Small intestine (tissue), 7 donors: Measurements from ENCODE around the gene PFKFB3. TPM values are rescaled to one million over a fixed set of nuclear protein-coding genes. Genes with fewer than 3 reads are reported as not detected.

ENCODE experiments used
- DNase-seq, 2 donors: peaks; one replicate each; pipeline versions ENCODE4 v3.0.0 to v3.0.0-alpha.2; 2013
- FAIRE-seq: peaks from 2 replicates; lab custom pipeline; 2012; peaks lifted over from hg19 to GRCh38; lab: Jason Lieb, UNC
- H3K27ac ChIP-seq, 3 donors: one replicate each; pipeline ENCODE4 v1.5.1; 2013; ENCODE audit warnings: low read length in 2 of 3, mild to moderate bottlenecking in 2 of 3, control low read depth in 1 of 3, inconsistent platforms in 1 of 3, low read depth in 1 of 3, moderate library complexity in 1 of 3
- H3K27me3 ChIP-seq, 3 donors: one replicate each; pipeline ENCODE4 v1.6.1; 2013; ENCODE audit warnings: low read length in 3 of 3, inconsistent platforms in 1 of 3; ENCODE audit not compliant: control insufficient read depth in 3 of 3, insufficient read depth in 3 of 3
- H3K36me3 ChIP-seq, 3 donors: one replicate each; pipeline ENCODE4 v1.6.1; 2013; ENCODE audit warnings: low read length in 3 of 3, inconsistent platforms in 1 of 3, low read depth in 1 of 3, mild to moderate bottlenecking in 1 of 3, moderate library complexity in 1 of 3; ENCODE audit not compliant: control insufficient read depth in 3 of 3, insufficient read depth in 2 of 3
- H3K4me1 ChIP-seq, 3 donors: one replicate each; pipeline ENCODE4 v1.6.1; 2013; ENCODE audit warnings: low read length in 2 of 3, inconsistent platforms in 1 of 3, low read depth in 1 of 3, mild to moderate bottlenecking in 1 of 3, moderate library complexity in 1 of 3; ENCODE audit not compliant: control insufficient read depth in 3 of 3, insufficient read depth in 2 of 3
- H3K4me3 ChIP-seq, 3 donors: one replicate each; pipeline ENCODE4 v1.5.1; 2013; ENCODE audit warnings: low read length in 3 of 3, control low read depth in 1 of 3, inconsistent platforms in 1 of 3, low read depth in 1 of 3, mild to moderate bottlenecking in 1 of 3, moderate library complexity in 1 of 3
- H3K9me3 ChIP-seq, 2 donors: one replicate each; pipeline ENCODE4 v1.6.1; 2013; ENCODE audit warnings: low read depth in 1 of 2, low read length in 1 of 2; ENCODE audit not compliant: control insufficient read depth in 2 of 2, insufficient read depth in 1 of 2
- WGBS, 3 donors: extraction: QIAGEN DNeasy Blood & Tissue Kit; methylation state at CpG; one replicate each; pipeline ENCODE4 v1.1.7; 2013; 5-methylcytosine and 5-hydroxymethylcytosine counted together
- polyA plus RNA-seq, 4 donors: library from polyadenylated mRNA; stranded (reverse) in 3 of 4; unstranded in 1 of 4; fragments of 200-250 nt in 3 of 4; fragments of 120-200 nt in 1 of 4; gene quantifications; one replicate each; pipeline versions ENCODE4 v1.2.1 to v1.2.3, GENCODE V29; 2013
- donor health status: healthy with polysubstance abuse.
- donor health status: control.
- donor health status: control.
- donor health status: Bipolar disorder and iron deficiency.
- donor health status: healthy.

Gene PFKFB3
- polyA plus RNA-seq, 4 donors = 5.5 to 28.4 (median 13.5) TPM

GRCh38 chr10:6207658-6208057 lies 4.9 kb downstream of the PFKFB3 start:
- H3K27me3 ChIP-seq = peaks cover 0 to 15% (median 0%) of the 10 kb centered on the region in 3 donors
- H3K4me1 ChIP-seq = peaks cover 2 to 6% (median 6%) of the 10 kb centered on the region in 3 donors
- H3K9me3 ChIP-seq = no peaks in the 10 kb centered on the region
- H3K36me3 ChIP-seq = peaks cover 0 to 6% (median 2%) of the 10 kb centered on the region in 3 donors
- FAIRE-seq (no peak), DNase-seq (no peak)
- WGBS, 3 donors = 76 to 90% (median 86%) methylated on average over 4 of the region's 4 CpGs
- H3K27ac ChIP-seq = no peak overlapping the region
- no peak overlapping the region for H3K4me3 ChIP-seq

GRCh38 chr10:6208799-6209235 lies 6.1 kb downstream of the PFKFB3 start:
- FAIRE-seq = no peak
- Histone ChIP-seq H3K4me1 (peaks cover 2 to 6% (median 6%) of the 10 kb centered on the region in 3 donors), H3K9me3 (no peaks in the 10 kb centered on the region), H3K27me3 (peaks cover 0 to 13% (median 0%) of the 10 kb centered on the region in 3 donors), H3K4me3 (no peak overlapping the region), H3K27ac (peak overlapping the region in 1 of 3 donors; percentile 12), H3K36me3 (peaks cover 0 to 12% (median 2%) of the 10 kb centered on the region in 3 donors)
- DNase-seq = no peak
- 75 to 79% (median 76%) methylated on average over 12 of the region's 12 CpGs for WGBS, 3 donors

- Histone ChIP-seq H3K4me3 (no peak overlapping the region), H3K9me3 (no peaks in the 10 kb centered on the region), H3K27me3 (no peaks in the 10 kb centered on the region), H3K27ac (peak overlapping the region in 1 of 3 donors; percentile 23), H3K4me1 (peaks cover 0 to 2% (median 0%) of the 10 kb centered on the region in 3 donors), H3K36me3 (peaks cover 11 to 35% (median 15%) of the 10 kb centered on the region in 3 donors)
- no peak for DNase-seq
- FAIRE-seq = no peak
- WGBS, 3 donors = 86 to 89% (median 88%) methylated on average over 6 of the region's 6 CpGs
Measured at GRCh38 chr10:6211341-6211670, 8.6 kb downstream of the PFKFB3 start.

GRCh38 chr10:6211671-6212635 lies 9.2 kb downstream of the PFKFB3 start:
- 80 to 88% (median 87%) methylated on average over 28 to 30 of the region's 30 CpGs for WGBS, 3 donors
- DNase-seq (no peak), FAIRE-seq (no peak)
- peak overlapping the region in 1 of 3 donors; percentile 23 for H3K27ac ChIP-seq
- H3K4me1 ChIP-seq = peaks cover 0 to 2% (median 0%) of the 10 kb centered on the region in 3 donors
- H3K4me3 ChIP-seq = no peak overlapping the region
- peaks cover 16 to 41% (median 20%) of the 10 kb centered on the region in 3 donors for H3K36me3 ChIP-seq
- no peaks in the 10 kb centered on the region for H3K27me3 ChIP-seq
- no peaks in the 10 kb centered on the region for H3K9me3 ChIP-seq

- no peak overlapping the region for H3K4me3 ChIP-seq
- H3K36me3 ChIP-seq = peaks cover 16 to 46% (median 23%) of the 10 kb centered on the region in 3 donors
- H3K27ac ChIP-seq = no peak overlapping the region
- H3K27me3 ChIP-seq = no peaks in the 10 kb centered on the region
- no peaks in the 10 kb centered on the region for H3K9me3 ChIP-seq
- no peak for DNase-seq
- H3K4me1 ChIP-seq = peaks cover 0 to 2% (median 0%) of the 10 kb centered on the region in 3 donors
- no peak for FAIRE-seq
- 75 to 97% (median 89%) methylated on average over 3 of the region's 3 CpGs for WGBS, 3 donors
Measured at GRCh38 chr10:6212806-6213205, 10.1 kb downstream of the PFKFB3 start.

- H3K4me1 ChIP-seq = peaks cover 0 to 2% (median 0%) of the 10 kb centered on the region in 3 donors
- WGBS, 3 donors = 90 to 92% (median 92%) methylated on average over 17 of the region's 17 CpGs
- no peak overlapping the region for H3K27ac ChIP-seq
- no peaks in the 10 kb centered on the region for H3K27me3 ChIP-seq
- FAIRE-seq = no peak
- H3K9me3 ChIP-seq = no peaks in the 10 kb centered on the region
- H3K36me3 ChIP-seq = peaks cover 16 to 46% (median 23%) of the 10 kb centered on the region in 3 donors
- no peak overlapping the region for H3K4me3 ChIP-seq
- DNase-seq = no peak
Measured at GRCh38 chr10:6213257-6213905, 10.6 kb downstream of the PFKFB3 start.

- no peak for FAIRE-seq
- no peak overlapping the region for H3K4me3 ChIP-seq
Measured at GRCh38 chr10:6213908-6214307, 11.2 kb downstream of the PFKFB3 start.

GRCh38 chr10:6214612-6215011 lies 11.9 kb downstream of the PFKFB3 start:
- FAIRE-seq (no peak), DNase-seq (no peak)
- Histone ChIP-seq H3K9me3 (no peaks in the 10 kb centered on the region), H3K4me1 (no peaks in the 10 kb centered on the region), H3K36me3 (peaks cover 25 to 58% (median 31%) of the 10 kb centered on the region in 3 donors), H3K4me3 (no peak overlapping the region), H3K27ac (no peak overlapping the region), H3K27me3 (no peaks in the 10 kb centered on the region)
- 97 to 98% (median 97%) methylated on average over 7 of the region's 7 CpGs for WGBS, 3 donors

More at GRCh38 chr10:6213908-6214307, 11.2 kb downstream of the PFKFB3 start:
- Histone ChIP-seq H3K9me3 (no peaks in the 10 kb centered on the region), H3K27ac (no peak overlapping the region), H3K36me3 (peaks cover 20 to 51% (median 28%) of the 10 kb centered on the region in 3 donors), H3K27me3 (no peaks in the 10 kb centered on the region), H3K4me1 (peaks cover 0 to 2% (median 0%) of the 10 kb centered on the region in 3 donors)
- no peak for DNase-seq
- WGBS, 3 donors = 96 to 99% (median 98%) methylated on average over 5 of the region's 5 CpGs
